MV-4-11 (cell line): ENCODE measurements around the gene SLC12A8.
A peak's percentile ranks its signal among the peaks of the same experiment; 100 is the strongest.

Experiments
- DNase-seq: peaks from one replicate; lab custom pipeline; 2025; lab: John Stamatoyannopoulos, UW

Gene SLC12A8

DNA sequence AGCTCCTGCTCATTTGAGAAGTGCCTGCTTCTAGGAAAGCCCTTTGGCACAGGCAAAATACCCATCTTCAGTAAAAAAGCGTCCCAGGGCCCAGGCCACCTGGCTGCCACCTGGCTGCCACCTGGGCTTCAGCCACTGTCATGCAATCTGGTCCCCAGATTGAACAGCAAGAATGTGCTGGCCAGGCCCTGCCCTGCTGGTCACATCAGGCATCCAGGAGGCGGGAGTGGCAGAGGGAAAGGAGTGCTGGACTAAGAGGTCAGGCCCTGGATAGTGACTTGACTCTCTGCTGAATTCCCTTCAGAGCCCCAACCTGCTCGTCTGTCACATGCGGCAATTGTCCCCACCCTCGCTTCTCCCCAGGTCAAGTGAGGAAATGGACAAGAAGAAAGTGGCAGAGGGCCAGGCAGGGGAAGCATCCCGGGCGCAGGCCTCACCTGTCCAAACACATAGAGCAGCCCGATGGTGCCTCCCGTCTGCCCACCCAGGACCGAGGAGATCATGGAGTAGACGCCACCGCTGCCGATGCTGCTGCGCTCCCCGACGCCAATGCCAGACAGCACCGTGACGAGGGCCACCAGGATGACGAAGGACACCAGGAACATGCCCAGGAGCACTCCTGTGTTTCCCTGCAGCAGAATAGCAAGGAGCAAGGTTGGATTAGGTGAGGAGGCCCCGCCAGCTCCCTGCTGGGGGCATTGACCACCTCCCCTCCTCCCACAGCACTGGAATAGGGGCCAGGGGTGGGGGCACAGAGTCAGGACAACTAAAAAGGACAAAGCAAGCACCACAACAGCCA, 25.5 kb downstream of the SLC12A8 start:
- DNase-seq, result no peak

DNA sequence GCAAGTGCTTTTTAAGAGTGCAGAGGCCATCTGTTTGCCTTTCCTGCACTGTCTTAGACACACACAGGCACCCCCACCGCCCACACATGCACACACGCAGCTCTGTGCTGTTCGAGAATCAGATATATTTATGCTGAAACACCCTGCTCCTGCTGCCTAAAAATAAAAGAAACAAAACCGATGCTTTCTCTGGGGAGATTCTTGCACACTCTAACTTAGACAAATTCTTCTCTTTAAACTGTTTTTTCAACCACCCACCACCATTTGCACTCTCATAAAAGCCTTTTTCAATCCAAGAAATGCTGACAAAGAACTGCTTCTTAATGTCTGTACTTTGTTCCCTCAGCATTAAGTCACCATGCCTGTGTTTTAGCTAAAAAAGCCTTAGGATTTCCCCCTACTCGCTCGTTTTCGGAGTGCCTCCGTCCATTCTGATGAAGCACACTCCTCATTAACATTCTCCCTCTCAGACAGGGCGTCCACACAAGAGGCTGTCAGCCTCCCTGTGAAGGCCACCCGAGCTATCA, 26.2 kb downstream of the SLC12A8 start:
- no peak for DNase-seq

DNA sequence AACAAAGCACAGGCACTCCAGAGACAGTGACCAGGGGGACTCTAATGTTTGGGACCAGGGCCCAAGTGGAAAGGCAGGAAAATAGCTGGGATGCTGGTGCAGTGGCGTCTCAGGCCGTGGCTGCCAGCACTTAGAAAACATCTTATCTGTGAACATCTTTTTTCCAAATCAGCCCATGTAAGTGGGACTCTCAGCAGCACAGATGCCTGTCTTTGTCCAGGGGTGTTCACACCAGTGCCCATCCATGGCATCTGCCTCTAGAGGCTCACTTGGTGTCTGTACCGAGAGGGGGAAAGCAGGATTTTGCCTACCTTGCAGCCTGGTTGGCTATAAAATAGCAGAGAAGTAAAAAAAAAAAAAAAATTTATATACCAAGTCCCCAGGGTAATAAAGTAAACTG, 26.7 kb downstream of the SLC12A8 start:
- no peak for DNase-seq

DNA sequence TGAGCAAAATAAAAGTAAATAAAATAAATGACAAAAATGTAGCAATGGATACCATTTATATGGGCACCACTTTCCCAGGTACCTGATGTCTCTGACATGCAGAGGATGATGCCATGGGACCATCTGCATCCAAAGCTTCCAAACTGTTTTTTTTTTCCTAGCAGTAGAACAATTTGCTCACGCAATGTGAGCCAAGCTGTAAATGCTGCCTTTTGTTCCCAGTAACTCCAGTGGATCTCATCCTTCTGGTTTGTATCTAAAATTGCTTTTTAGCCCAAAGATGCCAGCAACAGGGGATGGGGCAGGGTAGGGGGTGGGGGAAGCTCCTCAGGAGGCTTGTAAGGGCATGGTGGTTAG, 32.7 kb downstream of the SLC12A8 start:
- DNase-seq, result no peak

DNA sequence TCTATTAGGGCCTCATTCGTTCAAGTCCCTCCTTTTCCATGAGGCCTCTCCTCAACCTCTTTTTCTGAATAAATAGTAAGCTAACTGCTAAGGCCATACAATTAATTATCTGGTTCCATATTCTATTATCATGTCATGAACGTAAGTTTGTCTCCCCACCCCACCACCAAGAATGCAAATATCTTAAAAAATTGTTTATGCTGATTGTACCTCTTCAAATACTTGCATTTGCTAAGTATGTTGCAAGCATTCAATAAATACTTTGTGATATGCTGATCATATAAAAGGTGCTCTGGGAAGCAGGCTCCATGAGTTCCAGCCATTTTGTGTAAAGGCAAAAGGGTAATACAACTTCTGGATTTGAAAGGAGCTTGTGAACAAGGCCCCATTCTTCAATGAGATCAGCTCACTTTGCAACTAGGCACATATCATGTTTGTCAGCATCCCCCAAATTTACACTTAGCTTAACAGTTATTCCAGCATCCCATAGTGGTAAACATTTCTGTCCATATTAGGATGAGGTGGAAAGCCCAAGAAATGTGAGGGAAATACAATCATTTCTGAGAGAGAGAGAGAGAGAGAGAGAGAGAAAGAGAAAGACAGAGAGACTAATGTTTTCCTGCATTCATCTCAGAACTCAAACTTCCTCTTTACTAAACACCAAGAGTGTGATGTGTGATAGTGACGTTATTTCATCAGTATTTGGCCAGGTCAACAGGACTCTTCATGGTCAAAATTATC, 33.2 kb downstream of the SLC12A8 start:
- peak; percentile 69 for DNase-seq

DNA sequence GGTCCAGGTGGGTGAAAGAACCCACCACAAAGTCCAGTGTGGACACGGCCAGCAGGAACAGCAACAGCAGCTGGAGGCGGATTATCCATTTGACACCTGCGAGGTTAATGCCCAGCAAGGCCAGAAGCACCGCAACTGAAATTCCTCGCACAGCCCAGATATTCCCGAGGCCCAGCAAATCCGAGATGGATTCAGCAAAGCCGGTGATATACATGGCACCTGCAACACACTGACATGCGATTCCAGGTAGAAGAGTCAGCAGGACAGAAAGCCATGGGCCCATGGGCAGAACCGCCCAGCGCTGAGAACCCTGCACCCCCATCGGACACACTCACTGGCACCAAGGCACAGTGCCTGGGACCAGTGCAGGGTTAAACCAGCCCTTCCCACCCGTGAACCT, 34.8 kb downstream of the SLC12A8 start:
- DNase-seq, result no peak

DNA sequence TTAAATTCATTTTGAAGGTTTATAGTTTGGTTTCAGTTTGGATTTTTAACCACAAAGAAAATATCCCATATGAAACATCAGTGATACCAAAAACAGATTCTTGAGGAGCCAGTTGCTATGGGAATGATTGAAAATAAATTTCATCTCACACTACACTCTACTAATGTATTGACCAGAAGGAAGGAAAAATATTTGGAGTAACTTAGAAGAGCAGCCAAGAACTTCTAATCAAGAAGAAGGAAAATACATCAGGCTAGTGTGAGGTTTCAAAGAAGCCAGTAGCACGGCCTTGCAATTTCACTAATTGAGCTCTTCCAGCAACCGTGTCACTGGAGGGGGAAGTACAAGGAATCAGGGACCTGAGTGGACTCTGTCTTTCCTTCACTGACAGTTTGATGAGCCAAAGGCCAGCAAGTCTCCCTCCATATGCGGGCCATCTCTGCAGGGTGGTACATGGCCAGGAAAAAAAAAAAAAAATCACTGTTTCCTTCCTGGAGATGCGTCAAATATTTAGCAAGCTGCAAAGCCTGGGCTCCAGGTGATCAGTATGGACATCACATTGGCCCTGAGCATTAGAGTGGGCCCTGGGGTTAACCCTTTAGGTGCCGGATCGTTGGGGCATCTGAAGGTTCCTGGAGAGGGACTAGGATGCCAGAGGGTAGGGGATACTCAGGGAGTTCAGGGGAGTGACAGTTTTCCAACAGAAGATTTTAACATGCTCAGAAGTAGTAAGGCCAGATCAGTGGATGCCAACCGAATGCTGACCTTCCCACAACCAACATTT, 37.1 kb downstream of the SLC12A8 start:
- no peak for DNase-seq

DNA sequence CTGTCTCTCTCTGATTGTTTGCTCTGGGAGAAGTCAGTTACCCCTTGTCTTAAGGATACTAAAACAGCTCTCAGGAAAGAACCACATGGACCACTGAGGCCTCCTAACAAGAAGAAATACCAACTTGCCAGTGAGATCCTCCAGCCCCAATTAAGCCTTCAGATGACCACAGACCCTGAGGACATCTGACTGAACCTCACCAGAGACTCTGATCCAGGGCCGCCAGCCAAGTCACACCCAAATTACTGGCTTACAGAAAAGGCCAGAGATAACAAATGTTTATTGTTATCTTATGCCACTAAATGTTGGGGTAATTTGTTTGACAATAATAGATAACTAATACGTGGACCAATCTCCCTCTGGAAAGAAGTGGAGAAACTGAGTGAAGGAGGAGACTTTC, 40.2 kb downstream of the SLC12A8 start:
- DNase-seq, result no peak

DNA sequence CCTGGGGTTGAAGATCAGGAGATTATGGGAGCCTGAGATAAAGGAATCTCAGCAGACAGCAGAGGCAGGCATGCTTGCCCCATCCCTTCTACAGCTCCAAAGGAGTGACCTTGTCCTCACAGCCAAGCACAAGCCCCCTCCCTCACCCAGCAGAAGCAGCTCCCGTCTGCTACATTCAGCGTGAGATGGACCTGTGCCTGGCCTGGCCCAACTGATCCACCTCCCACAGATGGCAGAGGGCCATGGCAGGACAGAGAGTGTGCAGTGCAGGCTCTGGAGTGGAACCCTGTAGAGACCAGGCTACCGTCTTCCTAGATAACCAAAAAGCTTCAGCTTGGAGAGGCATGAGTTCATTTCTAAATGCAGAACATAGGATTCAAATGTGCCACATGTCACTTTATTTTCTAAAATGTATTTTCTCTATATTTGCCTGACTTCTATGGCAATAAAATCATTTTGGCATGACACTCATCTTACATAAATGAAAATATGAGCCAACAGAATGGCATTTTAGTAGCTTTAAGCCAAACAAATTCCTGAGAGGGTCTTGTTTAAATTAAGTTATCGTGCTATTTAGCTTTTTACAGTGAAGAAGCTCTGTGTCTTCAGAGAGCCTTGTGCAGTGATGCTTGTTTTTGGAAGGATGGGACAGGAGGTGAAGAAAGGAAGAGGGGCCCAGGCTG, 43.7 kb downstream of the SLC12A8 start:
- DNase-seq, result no peak

DNA sequence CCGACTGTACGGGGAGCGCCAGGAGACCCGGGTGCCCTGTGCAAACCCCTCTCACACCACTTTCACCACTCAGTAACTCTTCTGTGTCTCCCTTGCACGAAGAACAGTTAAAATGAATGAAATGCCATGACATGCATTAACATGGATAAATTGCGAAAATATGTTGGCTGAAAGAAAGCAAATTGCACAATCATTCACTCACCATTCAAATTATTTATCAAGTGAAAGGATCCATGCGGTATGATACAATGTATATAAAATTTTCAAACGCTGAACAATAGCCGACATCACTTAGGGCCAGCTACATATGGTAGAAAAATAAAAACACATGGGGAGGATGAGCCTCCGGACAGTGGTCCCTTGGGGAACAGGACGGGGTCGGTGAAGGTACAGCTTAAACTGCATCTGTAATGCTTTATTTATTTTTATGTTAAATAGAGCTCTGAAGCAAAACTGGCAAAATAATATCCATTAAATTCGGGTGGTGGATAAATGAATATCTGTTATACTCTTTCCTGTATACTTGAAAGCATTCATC, 45.9 kb downstream of the SLC12A8 start:
- DNase-seq, result peak; percentile 15

DNA sequence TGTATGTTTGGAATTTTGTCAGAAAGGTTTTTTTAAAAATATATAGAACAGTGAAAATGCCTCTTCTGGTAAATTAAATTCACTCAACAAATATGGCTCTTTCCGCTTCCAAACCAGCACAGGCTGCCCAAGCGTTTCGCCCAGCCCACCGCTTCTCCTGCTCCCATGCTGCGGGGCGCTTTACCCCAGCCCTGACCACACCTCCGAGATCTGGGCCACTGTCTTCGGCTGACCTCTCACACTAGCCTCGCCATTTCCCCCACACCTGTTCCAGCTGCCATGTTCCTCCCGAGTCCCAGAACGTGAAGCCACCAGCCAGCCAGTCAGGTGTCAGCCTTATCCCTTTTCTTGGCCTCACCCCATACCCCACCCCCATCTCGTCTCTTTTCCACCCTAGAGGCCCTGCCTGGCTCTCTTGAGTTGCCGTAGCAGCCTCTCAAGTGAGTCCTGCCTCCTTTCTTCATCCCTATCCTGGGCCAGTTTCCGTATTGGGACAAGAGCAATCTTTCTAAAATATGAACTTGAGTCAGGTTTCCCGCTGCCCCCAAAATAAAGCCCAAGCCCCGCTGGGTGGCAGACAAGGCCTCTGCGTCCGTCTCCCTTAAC, 46.5 kb downstream of the SLC12A8 start:
- DNase-seq, result no peak

DNA sequence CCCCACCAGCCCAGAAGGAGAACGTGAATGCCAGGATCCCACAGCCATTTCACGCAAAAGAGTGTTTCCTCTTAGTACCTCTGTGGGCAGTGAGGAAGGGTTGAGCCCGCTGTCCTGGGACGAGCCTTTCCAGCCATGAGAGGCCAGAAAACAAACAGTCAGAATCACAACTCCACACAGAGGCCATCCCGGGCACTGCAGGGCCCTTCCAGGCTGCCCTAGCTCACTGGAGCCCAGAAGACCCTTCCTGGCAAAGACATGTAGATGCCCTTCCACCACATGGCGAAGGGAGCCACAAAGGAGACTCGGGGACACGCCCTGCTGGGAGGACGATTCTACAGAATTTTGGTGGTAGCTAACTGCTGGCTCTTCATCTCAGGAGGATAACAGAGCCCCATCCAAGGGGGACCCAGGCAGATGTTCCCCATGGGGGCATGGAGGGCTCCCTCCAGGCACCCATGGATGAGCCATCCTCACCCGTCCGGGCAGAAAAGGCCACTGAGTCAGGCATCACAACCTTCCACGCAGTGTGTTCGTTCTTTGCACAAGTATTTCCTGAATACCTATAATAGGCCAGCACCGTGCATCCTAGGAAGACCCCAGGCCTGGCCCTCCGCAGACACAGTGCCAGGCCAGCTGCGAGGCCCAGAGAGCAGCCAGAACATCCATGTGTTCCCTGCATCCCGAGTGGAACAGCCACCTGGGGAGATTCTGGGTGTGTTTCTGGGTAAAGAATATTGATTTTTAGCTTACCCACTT, 47.2 kb downstream of the SLC12A8 start:
- peak; percentile 14 for DNase-seq

DNA sequence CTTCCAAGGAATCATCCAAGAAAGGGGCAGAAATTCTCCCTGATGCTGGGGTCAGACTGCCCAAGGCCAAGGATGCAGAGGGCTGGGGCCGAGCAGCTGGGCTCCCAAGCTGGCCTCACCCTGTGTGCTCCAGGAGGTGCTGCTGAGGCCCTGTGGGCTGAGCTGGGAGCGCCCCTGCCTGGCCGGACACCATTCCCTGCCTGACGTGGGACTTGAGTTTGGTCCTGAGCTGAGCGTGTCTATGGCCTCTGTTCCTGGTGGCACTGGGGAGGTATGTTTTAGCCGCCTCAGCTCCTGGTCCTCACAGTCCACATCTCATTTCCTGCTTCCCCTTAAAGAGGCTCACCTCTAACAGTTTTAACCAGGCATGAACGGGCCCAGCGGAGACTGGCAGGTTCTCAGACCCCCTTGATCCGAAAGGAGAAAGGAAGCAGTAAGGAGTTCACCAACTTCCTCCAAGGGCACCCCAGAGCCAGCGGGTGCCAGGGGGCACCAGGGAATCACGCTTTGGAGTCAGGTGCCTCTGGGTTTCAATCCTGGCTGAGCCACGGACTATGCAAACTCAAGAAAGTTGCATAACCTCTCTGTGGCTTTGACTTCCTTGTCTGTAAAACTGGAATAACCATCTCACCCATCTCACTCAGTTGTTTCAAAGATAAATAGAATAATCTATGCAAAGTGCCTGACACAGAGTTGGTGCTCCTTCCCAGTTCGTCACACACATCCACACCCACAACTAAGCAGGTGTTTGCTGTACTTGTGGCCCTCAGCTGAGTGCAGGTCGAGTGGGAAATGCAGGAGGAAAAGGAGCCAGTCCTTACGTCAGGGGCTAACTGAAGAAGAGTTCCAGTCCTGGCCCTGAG, 48.6 kb downstream of the SLC12A8 start:
- peak; percentile 71 for DNase-seq

DNA sequence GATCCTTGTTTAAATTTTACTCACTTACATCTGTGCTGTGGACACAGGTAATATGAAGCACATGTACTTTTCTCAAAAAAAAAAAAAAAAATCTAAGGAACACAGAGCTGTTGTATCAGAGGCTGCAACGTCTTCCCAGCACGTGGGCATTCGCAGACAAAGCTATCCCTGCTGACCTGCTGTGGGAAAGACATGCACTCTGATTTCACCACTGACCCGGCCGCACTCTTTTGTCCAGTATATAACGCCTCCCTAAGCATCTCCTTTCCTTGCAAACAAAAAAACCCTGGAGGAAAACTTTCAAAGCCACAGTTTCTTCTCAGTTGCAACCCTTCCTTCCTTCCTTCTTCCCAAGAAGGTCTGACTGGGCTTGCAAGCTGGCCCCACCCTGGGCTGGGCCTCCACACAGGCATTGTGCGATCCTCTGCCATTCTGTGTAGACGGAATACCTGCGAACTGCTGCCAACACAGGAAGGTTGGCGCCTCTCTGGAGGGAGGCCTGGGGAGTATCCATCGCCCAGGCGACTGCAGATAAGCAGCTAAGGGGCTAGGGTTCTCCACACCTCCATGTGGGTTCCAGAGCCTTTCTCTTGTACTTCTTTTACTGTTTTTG, 50.8 kb downstream of the SLC12A8 start:
- no peak for DNase-seq

DNA sequence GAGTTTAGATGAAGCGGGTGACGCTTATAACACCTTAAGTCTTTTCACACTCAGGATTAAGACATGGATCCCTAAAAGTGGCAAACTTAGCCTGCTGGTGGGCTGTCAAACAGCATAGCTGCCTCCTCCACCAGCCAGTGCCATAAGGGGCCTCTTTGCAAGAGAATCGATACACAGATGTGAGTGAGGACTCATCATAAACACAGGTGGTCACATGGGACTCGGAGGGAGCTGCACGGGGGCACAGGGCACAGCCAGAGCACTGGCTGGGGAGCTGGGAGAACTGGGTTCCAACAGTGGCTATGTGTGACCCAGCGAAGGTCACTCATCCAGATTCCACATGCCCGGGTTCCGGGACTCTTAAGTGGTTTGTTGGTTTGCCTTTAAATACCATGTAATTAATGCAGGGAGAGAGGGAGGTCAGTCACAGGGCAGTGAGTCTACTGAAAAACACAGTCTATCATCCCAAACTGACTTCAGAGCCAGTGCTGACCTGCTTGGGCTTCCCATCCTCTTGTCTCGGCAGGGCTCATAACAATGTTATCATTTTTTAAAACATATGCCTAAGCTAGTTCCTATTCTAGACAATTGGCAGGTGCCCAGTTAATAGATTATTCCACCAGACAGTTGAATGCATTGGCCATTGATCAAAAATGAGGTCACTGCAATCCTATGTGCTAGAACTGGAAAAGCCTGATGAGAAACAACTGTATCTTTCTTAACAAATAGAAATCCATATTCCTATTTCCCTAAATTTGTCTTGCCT, 51.8 kb downstream of the SLC12A8 start:
- DNase-seq, result no peak

DNA sequence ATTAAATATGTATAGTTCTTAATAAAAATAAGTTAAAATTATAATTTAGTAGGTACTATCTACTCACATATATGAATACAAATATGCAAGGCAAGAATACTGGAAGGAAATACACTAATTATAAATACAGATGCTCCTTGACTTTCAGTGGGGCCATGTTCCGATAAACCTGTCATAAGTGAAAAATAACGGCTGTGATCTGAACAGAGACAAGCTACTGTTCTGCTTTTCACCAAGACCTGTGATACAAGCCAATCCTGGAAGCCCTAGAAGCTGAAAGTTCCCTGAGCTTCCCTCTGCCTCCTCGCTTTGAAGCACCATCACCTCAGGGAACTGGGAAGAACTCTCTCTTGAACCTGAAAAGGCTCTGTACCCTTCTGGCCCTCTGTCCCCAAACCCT, 55.4 kb downstream of the SLC12A8 start:
- DNase-seq, result no peak

DNA sequence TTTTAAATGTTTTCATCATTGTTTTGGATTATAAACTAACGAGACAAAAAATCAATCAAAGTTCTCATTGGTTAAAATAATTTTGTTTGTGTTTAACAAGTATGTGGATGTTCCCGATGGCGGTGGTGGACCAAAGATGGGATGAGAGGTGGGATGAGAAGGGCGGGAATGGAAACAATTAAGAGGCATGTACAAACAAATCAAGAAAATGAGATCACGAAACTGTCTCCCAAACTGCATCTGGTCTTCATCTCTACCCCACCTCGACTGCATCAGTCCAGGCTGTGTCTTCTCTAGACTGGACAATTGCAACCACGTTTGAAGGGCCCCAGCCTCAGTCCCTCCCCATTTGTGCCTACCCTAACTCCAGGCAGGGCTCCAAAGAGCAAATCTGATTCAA, 56.1 kb downstream of the SLC12A8 start:
- DNase-seq, result no peak

DNA sequence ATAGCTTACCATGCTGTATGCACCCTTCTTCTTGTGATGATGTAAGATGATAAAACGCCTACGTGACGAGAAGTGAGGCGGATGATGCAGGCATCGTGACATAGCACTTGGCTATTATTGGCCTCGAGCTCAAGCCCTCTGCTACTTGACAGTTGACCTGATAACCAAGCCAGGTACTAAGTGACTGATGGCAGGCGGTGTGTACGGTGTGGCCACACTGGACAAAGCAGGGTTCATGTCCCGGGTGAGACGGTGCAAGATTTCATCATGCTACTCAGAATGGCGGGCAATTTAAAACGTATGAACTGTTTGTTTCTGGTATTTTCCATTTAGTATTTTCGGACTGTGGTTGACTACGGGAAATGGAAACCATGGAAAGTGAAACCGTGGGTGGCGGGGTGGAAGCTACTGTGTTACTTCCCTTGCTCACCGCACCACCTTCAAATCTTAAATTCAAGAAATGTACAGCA, 57.7 kb downstream of the SLC12A8 start:
- DNase-seq, result peak; percentile 85
